Stimulated activated CD4-positive, alpha-beta T cell treated with anti-CD3 and anti-CD28 coated beads, Interleukin-2, amount 100 ng/mL, for 48 hours (primary cell): Measurements from ENCODE around the gene RREB1.
"Not testable (repeated sequence)": the region's sequence is repeated elsewhere in the genome, so short reads cannot be mapped to it uniquely, and the experiment has no call there.

Experiments used
- DNase-seq, 2 donors: peaks; one replicate each; pipeline ENCODE4 v3.0.0-alpha.2; 2020

Gene RREB1

DNA sequence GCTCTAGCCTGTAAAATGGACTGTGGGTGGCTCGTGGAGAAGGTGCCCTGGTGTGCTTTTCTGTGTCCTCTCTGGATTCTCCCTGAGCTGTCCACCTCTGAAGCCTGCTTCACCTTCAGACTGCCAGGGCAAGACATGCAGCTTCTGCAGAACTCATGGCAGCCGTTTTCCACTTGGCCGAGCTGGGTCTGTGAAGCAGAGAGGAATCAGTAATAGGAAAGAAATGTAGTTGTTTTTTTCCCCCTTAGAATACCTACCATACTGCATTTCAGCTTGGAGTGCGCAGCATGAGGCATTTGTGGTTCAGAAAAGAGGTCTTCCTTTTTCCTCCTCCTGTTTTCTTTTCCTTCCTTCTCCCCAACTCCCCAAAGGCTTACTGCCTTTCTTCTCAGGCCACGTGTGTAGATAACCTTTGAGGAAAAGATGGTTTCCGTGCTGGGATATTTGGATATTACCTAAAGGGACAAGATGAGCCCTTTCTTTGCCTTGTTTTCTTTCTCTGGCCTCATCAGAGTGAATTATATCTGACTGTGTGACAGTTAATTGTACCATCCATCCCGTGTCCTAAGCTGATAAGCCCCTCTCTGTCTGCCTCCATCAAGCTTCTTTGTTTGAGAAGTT is 39.4 kb downstream of the RREB1 start:
- no peak for DNase-seq

DNA sequence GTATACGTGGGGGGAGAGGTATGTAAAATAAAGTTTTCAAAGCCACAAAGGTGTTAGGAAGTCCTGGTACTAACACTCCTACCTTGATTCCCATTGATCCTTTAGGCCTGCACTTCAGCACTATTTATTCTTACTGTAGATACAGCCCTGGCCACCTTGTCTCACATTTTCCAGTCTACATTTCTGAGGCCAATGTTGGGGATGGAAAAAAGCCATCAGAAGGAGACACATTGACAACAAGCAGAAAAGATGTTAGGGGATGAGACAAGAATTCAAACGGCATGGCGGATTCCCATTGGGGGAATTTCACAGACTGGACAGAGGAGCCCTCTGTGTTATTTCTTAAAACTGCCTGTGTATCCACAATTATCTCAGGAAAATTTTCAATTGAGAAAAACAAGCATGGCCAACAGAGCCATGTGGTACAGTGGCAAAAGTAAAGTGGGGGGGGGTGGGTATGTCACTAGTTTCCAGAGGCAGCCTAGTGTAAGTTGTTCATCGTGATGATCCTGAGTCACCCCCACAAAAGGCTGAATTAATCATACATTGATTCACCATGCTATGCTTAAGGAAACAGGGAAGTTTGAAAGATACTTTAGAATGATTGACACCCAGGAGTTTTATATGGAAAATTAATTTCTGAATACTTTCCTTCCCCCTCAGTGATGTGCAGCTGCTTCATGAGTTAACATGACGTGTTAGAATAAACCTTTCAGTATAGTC is 40.5 kb downstream of the RREB1 start:
- no peak for DNase-seq

DNA sequence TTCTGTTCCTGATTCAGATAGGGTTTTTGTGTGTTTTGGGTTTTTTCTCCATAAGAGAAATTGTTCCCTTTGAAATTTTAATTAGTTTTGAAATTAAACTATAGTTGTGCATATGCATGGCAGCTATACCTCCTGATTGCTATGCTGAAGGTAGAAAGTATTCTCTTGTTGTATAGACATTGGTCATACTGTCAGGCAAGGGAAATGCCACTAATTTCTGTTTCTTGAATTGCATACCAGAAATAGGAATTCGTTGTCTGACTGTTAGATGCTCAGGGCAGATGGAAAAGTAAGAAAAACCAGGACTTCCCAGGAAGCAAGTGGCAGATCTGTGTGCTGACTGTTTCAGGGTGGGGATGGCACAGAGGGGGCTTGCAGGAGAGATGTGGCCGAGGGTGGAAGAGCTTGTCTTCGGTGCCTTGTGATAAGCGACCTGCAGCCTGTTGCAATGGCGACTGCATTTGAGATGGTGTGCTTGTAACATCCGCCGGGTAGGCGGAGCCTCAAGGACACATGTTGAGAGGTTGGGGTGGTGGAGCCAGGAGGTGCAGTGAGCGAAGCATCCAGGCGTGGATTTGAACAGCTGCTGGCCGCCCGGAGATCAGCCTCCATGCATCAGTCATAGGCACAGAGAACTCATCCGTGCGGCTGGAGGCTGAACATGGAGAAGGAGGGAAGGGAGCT is 42.8 kb downstream of the RREB1 start:
- DNase-seq, result no peak

DNA sequence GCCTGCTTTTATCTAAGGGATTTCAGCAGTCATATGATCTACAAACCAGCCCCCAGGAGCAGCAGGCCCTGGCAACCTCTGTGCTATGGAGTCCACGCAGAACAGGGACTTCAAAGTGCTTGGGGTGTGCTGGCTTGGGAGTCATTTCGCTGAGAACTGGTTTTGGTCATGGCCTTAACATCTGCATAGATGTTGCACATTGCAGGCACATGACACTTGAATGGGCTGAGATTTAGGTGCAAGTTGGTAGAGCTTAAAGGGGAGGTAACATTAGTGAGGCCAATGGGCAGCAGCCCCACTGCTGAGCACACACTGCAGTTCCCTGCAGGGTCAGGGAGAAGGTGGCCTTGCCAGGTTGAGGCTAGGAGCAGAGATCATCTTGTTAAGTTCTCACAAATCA is 43.6 kb downstream of the RREB1 start:
- no peak for DNase-seq

DNA sequence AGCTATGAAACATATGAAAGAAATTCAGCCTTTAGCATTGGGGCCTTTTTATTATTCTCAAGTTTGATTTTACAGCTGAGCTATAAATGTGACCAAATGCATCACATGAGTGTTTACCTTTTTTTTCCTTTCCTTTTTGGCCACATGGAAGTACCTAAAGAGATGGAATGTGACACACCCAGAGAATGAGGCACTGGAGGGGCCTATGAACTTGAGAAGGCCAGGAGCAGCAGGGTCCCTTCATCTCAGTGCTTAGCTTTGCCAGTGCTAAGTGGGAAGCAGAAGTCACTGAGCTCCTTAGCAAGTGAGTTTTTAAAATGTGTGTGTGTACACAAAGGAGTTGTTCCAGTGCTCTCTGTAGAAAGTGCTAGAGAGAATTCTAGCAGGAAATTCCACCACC is 44.7 kb downstream of the RREB1 start:
- DNase-seq, result no peak

DNA sequence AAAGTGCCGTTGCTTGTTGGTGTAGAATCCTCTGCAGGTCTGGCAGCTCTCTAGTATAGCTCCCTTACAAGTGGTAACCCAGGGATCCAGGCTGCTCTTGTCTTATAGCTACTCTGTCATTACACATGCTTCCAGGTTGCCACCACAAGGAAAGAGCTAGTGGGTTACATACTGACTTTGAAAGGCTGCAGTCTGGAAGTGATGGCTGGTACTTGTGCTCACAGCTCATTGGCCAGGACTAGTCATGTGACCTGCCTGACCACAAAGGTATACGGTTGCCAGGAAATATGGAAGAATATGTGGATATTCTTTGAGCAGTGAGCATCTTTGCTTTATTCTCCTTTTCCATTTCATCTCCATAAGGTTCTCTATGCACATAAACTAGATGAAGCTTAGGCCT is 46.0 kb downstream of the RREB1 start:
- DNase-seq, result no peak

DNA sequence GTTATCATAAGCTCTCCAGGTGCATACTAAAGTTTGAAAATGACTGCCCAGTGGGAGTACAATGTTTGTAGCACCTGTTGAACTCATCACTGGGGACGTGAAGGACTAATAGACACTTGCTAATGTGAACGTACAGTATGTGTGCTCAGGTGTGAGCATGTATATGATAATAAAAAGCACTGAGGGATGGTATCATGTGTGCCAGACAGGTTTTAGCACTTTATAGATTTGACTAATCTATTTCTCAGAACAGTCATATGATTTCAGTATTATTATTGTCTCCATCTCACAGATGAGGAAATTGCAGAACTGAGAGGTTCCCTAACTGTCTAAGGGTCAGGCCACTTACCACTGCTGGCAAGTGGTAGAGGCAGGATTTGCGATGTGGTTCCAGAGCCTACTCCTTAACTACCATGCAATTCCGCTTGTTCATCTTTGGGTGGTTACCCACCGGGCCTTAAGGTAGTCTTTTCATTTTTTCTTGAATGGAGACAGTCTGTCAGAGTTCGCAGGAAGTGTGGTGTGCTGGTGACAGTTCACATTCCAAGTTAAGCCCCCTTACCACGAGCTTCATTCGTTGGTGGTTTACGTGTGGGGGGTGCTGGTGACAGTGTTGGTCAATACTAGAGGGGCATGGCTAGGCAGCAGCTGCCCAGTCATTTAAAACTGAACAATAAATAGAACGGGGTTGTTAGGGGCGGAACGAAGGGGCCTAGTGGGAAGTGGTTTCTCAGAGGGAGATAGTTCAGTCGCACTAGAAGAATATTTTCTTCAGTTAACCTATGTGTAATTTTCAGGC is 46.8 kb downstream of the RREB1 start:
- DNase-seq, result no peak

DNA sequence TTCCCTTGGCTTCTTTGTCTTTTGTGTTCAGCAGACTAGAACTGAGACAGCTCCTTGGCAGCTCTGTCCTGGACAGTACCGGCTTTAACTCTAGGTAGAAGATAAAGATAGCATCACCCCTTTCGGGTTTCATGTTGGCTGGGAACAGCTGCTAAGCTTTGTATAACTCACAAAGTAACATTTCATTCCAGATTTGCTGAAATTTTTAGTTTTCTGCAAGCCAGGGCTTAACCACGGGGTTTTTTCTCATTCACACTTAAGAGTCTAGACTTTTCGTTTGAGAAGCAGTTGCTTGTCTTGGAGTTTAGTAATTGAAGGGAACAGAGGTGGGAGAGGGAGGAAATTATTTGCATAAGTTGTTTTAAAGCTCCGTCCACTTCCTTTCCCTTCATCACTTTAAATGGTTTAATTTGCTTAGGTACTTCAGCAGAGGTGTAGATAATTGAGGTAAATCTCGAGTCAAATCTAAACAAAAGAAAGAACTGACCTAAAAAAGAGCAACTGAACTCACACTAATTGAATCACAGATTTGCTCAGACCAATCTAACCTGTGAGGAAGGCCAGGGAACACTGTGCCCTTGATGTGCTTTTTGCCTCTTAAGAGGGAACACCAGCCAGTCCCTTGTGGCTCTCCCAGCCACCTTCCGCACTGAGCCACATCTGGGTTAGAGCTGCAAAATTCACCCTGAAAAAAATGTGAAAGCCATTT is 48.3 kb downstream of the RREB1 start:
- DNase-seq, result no peak

DNA sequence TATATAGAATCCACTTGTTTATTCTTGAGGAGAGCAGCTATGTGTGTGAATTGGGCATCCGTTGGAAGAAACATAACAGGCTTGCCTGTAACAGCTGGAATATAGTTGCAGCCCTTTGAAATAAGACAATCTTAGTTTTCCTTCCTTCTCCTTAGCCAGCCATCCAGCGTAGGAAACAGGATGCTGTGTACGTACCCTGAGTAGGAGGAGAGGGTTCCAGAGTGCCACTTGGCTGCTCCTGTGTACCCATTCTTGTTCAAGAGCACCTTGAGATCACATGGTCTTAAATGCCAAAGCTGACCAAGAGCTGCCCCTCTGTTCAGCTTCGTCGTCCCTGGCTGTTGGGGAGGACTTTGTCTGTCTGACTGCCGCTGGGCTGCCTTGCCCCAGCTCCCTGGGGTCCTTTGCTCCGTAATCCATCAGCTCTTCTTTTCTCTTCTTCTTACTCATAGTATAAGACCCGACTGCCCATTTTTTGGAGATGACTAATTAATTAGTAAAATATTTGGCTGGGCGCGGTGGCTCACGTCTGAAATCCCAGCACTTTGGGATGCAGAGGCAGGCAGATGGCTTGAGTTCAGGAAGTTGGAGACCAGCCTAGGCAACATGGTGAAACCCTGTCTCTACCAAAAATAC is 49.0 kb downstream of the RREB1 start:
- no peak for DNase-seq

DNA sequence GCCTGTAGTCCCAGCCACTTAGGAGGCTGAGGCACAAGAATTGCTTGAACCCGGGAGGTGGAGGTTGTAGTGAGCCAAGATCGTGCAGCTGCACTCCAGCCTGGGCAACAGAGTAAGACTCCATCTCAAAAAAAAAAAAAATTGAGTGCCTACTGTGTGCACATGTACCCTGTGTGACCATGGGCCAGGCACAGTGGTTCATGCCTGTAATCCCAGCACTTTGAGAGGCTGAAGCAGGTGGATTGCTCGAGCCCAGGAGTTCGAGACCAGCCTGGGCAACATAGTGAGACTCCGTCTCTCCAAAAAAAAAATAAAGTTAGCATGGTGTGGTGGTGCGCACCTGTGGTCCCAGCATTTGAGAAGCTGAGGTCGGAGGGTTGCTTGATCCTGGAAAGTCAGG is 49.5 kb downstream of the RREB1 start:
- not testable (repeated sequence) for DNase-seq

DNA sequence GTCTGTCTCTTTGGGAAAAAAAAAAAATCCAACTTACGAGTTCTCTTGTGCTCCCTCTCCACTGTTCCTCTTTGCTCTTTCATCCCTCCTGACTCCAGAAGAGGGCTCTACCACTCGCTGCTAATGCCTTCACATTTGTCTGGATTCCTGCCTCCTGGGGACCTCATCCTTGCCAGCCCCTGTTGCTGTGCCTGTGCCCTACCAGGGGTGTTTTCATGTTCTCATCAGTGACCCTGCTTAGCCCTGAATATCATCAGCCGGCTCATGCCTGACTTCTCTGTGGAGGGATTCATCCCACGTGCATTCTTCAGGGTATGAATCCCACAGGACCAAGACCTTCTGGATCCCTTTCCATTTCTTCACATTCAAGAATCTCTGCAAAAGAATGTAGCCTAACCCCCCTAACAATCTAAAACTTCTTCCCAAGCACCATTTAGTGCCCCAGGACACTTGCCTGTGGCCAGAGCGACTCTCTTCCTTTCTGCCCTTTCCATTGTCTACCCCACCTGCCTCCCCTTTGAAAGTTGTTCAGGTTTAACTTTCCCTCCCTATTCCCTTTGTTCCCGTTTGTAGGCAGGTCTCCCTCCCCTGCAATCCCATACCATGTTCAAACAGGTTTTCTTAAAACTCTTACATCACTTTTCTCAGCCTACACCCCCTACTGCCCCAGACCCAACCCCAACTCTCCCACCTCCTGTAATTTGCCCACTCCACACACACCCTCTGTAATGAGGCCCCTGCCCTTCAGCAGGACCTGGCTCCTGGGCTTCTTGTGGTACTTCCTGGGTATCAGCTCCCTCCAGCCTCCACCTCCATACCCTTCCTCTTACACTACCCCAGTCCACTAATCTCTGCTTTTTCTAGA is 50.2 kb downstream of the RREB1 start:
- DNase-seq, result no peak

DNA sequence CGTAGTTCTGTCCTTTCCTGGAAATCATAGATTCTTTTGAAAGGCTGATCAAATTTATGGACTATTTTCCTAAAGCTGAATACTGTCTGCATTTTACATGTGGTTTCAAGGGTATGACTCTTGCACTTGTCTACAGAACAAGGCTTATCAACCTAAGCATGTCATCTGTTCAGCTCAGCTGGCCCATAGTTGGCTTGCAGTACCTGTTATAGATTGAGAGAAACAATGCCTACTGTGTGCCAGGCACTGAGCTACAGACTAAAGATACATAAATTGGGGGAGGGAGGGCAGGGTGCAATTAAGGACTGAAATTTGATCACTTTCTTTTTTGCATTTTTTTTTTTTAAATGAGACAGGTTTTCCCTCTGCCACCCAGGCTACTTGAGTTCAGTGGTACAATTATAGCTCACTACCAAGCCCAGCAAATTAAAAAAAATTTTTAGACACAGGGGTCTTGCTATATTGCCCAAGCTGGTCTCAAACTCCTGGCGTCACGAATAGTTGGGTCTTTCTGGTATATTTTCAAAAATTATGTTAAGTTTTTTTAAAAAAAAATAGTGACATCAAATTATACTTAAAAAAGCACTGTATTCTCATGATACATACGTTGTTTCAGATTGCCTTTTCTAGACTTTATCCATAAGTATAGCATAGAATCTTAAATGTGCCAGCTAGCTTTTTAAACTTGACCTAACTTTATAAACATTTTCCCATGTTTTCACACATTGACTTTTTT is 52.2 kb downstream of the RREB1 start:
- no peak for DNase-seq

DNA sequence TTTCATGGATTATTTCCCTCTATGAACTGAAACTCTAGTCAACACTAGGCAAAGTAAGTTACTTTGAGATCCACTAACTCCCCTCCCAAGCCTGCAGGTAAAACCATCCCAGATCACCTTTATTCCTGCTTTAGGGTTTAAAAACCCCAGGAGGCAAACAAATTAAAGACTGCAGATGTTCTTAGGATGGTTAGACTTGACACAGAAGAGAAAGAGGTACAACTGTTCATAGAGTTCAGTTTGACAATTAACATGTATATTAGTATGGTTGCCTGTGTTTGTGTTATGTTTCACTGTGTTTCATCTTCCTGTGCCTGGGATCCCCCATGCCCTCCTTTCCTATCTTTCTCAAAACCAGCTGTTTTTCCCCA is 53.5 kb downstream of the RREB1 start:
- DNase-seq, result no peak

DNA sequence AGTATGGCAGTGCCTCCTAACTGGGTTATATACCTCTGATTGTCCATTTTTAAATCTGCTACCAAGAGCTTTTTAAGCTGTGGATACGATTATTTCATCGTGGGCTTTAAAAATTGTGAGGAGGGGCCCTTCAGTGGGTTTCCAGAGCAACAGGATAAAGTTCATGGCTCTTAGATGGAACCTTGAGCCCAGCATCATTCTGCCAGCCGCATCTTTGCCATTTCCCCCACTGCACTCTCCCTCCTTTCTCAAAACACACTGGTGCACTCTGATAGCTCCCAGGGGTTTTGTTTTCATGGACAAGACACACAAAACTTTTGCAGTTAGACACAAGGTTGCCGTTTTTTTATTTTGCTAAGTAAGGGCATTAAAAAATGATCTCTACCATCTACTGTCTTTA is 54.1 kb downstream of the RREB1 start:
- DNase-seq, result no peak

DNA sequence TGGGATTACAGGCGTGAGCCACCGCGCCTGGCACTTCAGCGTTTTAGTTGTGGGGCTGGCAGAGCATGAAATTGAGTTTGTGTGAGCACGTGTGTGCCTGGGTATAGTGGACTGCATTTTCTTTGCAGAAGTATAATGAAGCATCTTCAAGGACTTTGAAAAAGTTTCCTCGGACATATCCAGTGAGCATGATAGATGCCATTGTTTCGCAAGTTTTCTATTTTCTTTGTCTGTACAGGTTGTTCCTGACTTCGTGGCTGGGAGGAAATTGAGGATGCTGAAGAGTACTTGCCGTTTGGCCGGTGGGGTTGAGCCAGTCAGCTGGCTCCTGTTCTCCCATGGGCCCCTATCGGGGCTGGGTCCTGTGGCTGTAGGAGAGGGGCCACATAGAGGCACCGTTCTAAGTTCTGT is 55.9 kb downstream of the RREB1 start:
- DNase-seq, result no peak

DNA sequence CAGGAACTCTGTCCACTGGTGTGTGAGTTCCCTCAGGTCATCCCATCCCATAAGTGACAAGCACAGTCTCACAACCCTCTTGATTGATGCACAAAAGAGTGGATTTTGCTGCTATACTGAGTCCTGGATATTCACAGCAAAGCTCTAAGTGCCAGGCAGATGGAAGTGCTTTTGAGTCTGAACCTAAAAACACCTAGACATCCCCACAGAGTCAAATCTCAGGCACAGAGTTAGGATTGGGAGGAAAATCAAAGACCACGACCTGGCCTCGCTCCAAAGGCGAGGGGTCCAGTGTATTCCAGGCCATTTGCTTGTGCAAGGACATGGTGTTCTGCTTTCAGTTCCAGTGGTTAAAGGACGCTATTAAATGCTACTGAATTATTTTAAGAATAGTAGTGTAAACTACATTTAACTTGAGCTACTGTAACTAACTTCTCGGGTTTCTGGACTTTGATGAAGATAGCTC is 56.8 kb downstream of the RREB1 start:
- DNase-seq, result no peak

DNA sequence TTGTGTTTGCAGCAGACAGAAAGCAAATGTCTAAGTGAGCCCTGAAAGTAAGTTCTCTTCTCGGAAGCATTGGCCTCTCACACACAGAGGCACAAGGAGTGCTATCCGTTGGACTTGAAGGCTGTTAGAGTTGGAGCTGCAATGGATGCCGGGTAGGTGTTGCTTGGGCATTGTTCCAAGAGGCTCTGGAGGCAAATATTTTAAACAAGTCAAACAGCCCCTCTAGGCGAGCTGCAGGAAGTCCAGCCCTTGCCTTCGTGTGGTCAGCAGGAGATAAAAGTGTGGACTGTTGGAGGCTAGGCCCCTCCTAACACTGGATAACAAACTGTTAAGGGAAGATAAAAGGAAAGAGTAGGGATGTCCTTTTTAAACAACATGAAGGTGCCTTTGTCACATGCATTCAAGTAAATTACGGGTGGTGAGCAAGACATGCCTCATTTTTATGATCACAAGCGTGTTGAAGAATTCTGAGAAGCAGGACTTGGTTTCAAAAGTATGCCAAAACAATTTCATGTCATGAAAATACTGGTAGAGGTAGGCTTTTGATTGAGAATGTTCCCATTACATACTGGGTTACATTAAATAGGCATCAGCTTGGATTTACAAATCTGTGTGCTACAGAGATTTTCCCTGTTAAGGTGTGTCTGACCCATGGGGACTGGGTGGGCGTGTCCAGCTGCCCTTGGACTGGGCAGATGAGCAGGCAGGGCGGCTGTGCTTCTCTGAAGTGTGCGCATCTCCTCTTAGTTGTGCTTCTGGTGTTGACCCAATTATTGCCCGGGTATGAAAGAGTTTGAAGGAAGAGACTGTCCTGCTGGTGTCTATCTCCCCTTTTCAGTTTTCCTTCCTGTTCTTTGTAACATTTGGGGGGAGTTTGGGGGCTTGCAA is 57.5 kb downstream of the RREB1 start:
- DNase-seq, result no peak

DNA sequence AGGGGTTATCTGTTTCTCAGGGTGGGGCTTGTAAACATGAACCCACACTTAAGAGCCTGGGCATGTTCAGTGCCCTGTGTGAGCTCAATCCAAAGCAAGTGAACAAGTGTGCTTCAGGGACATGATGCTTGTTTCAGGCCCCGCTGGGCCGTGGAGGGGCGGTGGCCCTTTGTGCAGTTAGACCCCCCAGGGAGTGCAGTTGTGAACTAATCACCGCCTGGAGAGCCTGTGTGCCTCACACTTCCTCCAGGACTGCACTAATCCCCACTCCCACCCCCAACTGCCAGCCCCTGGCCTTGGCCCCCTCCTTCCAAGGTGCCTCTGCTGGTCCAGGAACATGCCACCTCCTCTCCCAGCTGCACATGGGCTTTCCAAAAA is 58.1 kb downstream of the RREB1 start:
- DNase-seq, result no peak
